IMR-90 (cell line): ENCODE results near the gene APOBR. TPM values are rescaled to one million over a fixed set of nuclear protein-coding genes. Genes with fewer than 3 reads are reported as not detected.

Experiments used
- ATAC-seq: fragments of 200-7000 bp; cut with Tn5 transposase; 2 replicates; pipeline ENCODE4 v1.9.1; 2020; ENCODE audit warnings: low read depth, mild to moderate bottlenecking, moderate library complexity
- BruUV-seq: library from RNA; stranded (reverse); fragments of 400-500 nt; replicated peaks from 2 replicates; lab custom pipeline; 2021; lab: Mats Ljungman, UMichigan
- CTCF ChIA-PET: fragments of 300-600 bp; formaldehyde crosslinking; extraction: SDS; loops from one replicate; lab custom pipeline; 2021; ENCODE audit warnings: antibody characterized with exemption; lab: Yijun Ruan, JAX
- POLR2A ChIA-PET: fragments of 300-600 bp; sonication (Branson Sonifier 250); formaldehyde crosslinking; loops from one replicate; lab custom pipeline; 2022; ENCODE audit warnings: antibody characterized with exemption; ENCODE audit not compliant: unreplicated experiment; lab: Charles Lee
- DNase-seq: peaks from one replicate; pipeline ENCODE4 v3.0.0; 2013
- H2AFZ ChIP-seq: replicated peaks from 2 replicates; pipeline ENCODE3; 2013; ENCODE audit warnings: low read length, mild to moderate bottlenecking; ENCODE audit not compliant: poor library complexity
- H2AK5ac ChIP-seq: 2 replicates; pipeline ENCODE4 v1.6.1; 2013; ENCODE audit warnings: low read depth, low read length, inconsistent platforms
- H2AK9ac ChIP-seq: replicated peaks from 2 replicates; pipeline ENCODE3; 2013; ENCODE audit warnings: mild to moderate bottlenecking, low read depth, low read length, moderate library complexity; ENCODE audit not compliant: poor library complexity
- H2BK120ac ChIP-seq: 2 replicates; pipeline ENCODE4 v1.6.1; 2013; ENCODE audit warnings: low read depth, low read length, inconsistent platforms
- H2BK15ac ChIP-seq: 3 replicates; pipeline ENCODE4 v1.6.1; 2013; ENCODE audit warnings: low read depth, low read length, inconsistent platforms
- H2BK20ac ChIP-seq: 2 replicates; pipeline ENCODE4 v1.6.1; 2013; ENCODE audit warnings: low read depth, mild to moderate bottlenecking, inconsistent platforms, low read length, moderate library complexity
- H2BK5ac ChIP-seq: 2 replicates; pipeline ENCODE4 v1.6.1; 2013; ENCODE audit warnings: mild to moderate bottlenecking, low read depth, low read length, inconsistent platforms; ENCODE audit not compliant: poor library complexity, severe bottlenecking
- H3K14ac ChIP-seq: replicated peaks from 2 replicates; pipeline ENCODE4 v1.6.1; 2013; ENCODE audit warnings: low read depth, low read length, inconsistent platforms
- H3K18ac ChIP-seq: 2 replicates; pipeline ENCODE4 v1.6.1; 2013; ENCODE audit warnings: low read depth, low read length, control low read depth
- H3K23ac ChIP-seq: 2 replicates; pipeline ENCODE4 v1.6.1; 2013; ENCODE audit warnings: low read depth, low read length, inconsistent platforms
- H3K27ac ChIP-seq: 2 replicates; pipeline ENCODE4 v1.5.1; 2013; ENCODE audit warnings: mild to moderate bottlenecking, control low read depth, low read length; ENCODE audit not compliant: insufficient read depth
- H3K27me3 ChIP-seq: 2 replicates; pipeline ENCODE4 v1.6.1; 2013; ENCODE audit warnings: low read length; ENCODE audit not compliant: control insufficient read depth, insufficient read depth
- H3K36me3 ChIP-seq: 2 replicates; pipeline ENCODE4 v1.6.1; 2013; ENCODE audit warnings: low read length, mixed read lengths; ENCODE audit not compliant: control insufficient read depth, insufficient read depth
- H3K4ac ChIP-seq: 2 replicates; pipeline ENCODE4 v1.6.1; 2013; ENCODE audit warnings: low read depth, low read length, inconsistent platforms
- H3K4me1 ChIP-seq: 2 replicates; pipeline ENCODE4 v1.6.1; 2013; ENCODE audit warnings: low read length, mixed read lengths; ENCODE audit not compliant: control insufficient read depth, insufficient read depth
- H3K4me2 ChIP-seq: 2 replicates; pipeline ENCODE4 v1.6.1; 2013; ENCODE audit warnings: low read depth, mild to moderate bottlenecking, control low read depth, low read length, moderate library complexity
- H3K4me3 ChIP-seq: 2 replicates; pipeline ENCODE4 v1.5.1; 2013; ENCODE audit warnings: low read depth, mild to moderate bottlenecking, control low read depth, low read length, moderate library complexity; ENCODE audit not compliant: insufficient read depth
- H3K56ac ChIP-seq: 2 replicates; pipeline ENCODE4 v1.6.1; 2013; ENCODE audit warnings: low read length, inconsistent platforms; ENCODE audit not compliant: insufficient read depth; ENCODE audit errors: extremely low read depth
- H3K79me1 ChIP-seq, 2 experiments: 2 replicates each; pipeline ENCODE4 v1.6.1; 2013; ENCODE audit warnings: low read length in 2 of 2, inconsistent platforms in 1 of 2, low read depth in 1 of 2
- H3K9ac ChIP-seq: 2 replicates; pipeline ENCODE4 v1.6.1; 2013; ENCODE audit warnings: low read depth, low read length, control low read depth
- H3K9me1 ChIP-seq: 2 replicates; pipeline ENCODE4 v1.6.1; 2013; ENCODE audit warnings: low read length, inconsistent platforms; ENCODE audit not compliant: insufficient read depth
- H3K9me3 ChIP-seq: 2 replicates; pipeline ENCODE4 v1.6.1; 2013; ENCODE audit warnings: low read length; ENCODE audit not compliant: control insufficient read depth, insufficient read depth
- H4K20me1 ChIP-seq: 2 replicates; pipeline ENCODE4 v1.6.1; 2013; ENCODE audit warnings: low read length, inconsistent platforms; ENCODE audit not compliant: insufficient read depth
- H4K5ac ChIP-seq: 2 replicates; pipeline ENCODE4 v1.6.1; 2013; ENCODE audit warnings: mild to moderate bottlenecking, low read depth, low read length, control low read depth
- H4K8ac ChIP-seq, 2 experiments: 2 replicates each; pipeline ENCODE4 v1.6.1; 2013; ENCODE audit warnings: low read depth in 2 of 2, low read length in 2 of 2, control low read depth in 1 of 2, inconsistent platforms in 1 of 2
- H4K91ac ChIP-seq: 2 replicates; pipeline ENCODE4 v1.6.1; 2013; ENCODE audit warnings: low read depth, low read length, inconsistent platforms; ENCODE audit not compliant: insufficient read depth
- CTCF ChIP-seq: conservative IDR thresholded peaks from 2 replicates; pipeline ENCODE4 v1.5.1; 2012; ENCODE audit warnings: mild to moderate bottlenecking, low read depth, low read length, improper control_type of control experiment
- WGBS, 2 experiments: methylation state at CpG; one replicate each; pipeline versions ENCODE4 v1.1.5 to v1.1.7; 2013; ENCODE audit warnings: missing lambda C conversion rate in 2 of 2; ENCODE audit not compliant: insufficient read length in 1 of 2; ENCODE audit errors: extremely low coverage in 2 of 2; 5-methylcytosine and 5-hydroxymethylcytosine counted together
- dilution Hi-C: fragments of 300-500 bp; cut with HindIII; formaldehyde crosslinking; loops from one replicate; pipeline ENCODE4 v1.14.3; 2018; ENCODE audit warnings: low sequenced_read_pairs; ENCODE audit not compliant: unreplicated experiment
- in situ Hi-C: fragments of 300-500 bp; cut with MboI; formaldehyde crosslinking; loops from 3 replicates; pipeline ENCODE4 v1.14.3; 2019; ENCODE audit warnings: low sequenced_read_pairs, inconsistent platforms, mixed read lengths
- intact Hi-C: fragments of 100-400 bp; cut with micrococcal nuclease; formaldehyde crosslinking; loops from 2 replicates; pipeline ENCODE4 v1.10.0; 2022
- polyA plus RNA-seq, 3 experiments: library from polyadenylated mRNA; depleted of rRNA; stranded (reverse); fragments of >200 nt; gene quantifications; 2 replicates each; pipeline ENCODE4 v1.2.3, GENCODE V29; 2012; ENCODE audit warnings: low replicate concordance in 1 of 3
- total RNA-seq: library from RNA; depleted of rRNA; stranded (reverse); fragments of >200 nt; gene quantifications from 2 replicates; pipeline ENCODE4 v1.2.3, GENCODE V29; 2012

Gene APOBR
- total and polyA plus RNA-seq, 2 of the 4 experiments (the other 2 are of a cell fraction), result not detected

- dilution Hi-C loops, result no loop called here
- in situ Hi-C loops, result no loop called here
- Histone ChIP-seq H3K4ac (no peak overlapping the region), H3K14ac (no peak overlapping the region), H3K36me3 (no peaks in the 10 kb centered on the region), H2BK5ac (no peak overlapping the region), H3K4me2 (no peak overlapping the region), H4K5ac (no peak overlapping the region), H2AK9ac (no peak overlapping the region), H3K23ac (no peak overlapping the region), H2AFZ (no peak overlapping the region), H4K91ac (no peak overlapping the region), H3K4me1 (no peaks in the 10 kb centered on the region; the same call in 1 of the 2 replicates), H3K27me3 (no peaks in the 10 kb centered on the region), H3K4me3 (no peak overlapping the region), H2BK15ac (no peak overlapping the region), H3K79me1 (no peaks in the 10 kb centered on the region), H4K8ac (no peak overlapping the region), H2BK20ac (no peak overlapping the region), H2BK120ac (no peak overlapping the region), H3K9me1 (no peaks in the 10 kb centered on the region), H3K27ac (no peak overlapping the region), H2AK5ac (no peak overlapping the region), H3K9ac (no peak overlapping the region), H4K20me1 (no peaks in the 10 kb centered on the region), H3K9me3 (no peaks in the 10 kb centered on the region), H3K18ac (no peak overlapping the region), H3K56ac (no peak overlapping the region)
- DNase-seq, result no peak
- TF ChIP-seq CTCF, result no peak
- CTCF ChIA-PET, result no interaction called here
- POLR2A ChIA-PET, result no interaction called here
- no peak for ATAC-seq
- intact Hi-C loops, result no loop called here
- WGBS, 2 experiments, result 74% methylated on average over 3 of the region's 5 CpGs; no CpG with 5 or more reads in 1 of the 2 experiments
- BruUV-seq, result no TSS peak
Measured at GRCh38 chr16:28528463-28528867, 34.0 kb downstream of the APOBR start.
